Posterior cingulate gyrus (tissue), 11 donors: Measurements from ENCODE around the gene CD2AP.
A peak's percentile ranks its signal among the peaks of the same experiment; 100 is the strongest.
"Not testable (repeated sequence)": the region's sequence is repeated elsewhere in the genome, so short reads cannot be mapped to it uniquely, and the experiment has no call there.

Experiments
- DNase-seq, 10 donors: peaks; one replicate each; pipeline versions ENCODE4 v3.0.0 to v3.0.0-alpha.2; 2020 to 2021; ENCODE audit warnings: mixed read lengths in 3 of 10
- intact Hi-C: fragments of 100-400 bp; cut with DNase I; formaldehyde crosslinking; loops from one replicate; pipeline ENCODE4 v1.15.1; 2023

Gene CD2AP

DNA sequence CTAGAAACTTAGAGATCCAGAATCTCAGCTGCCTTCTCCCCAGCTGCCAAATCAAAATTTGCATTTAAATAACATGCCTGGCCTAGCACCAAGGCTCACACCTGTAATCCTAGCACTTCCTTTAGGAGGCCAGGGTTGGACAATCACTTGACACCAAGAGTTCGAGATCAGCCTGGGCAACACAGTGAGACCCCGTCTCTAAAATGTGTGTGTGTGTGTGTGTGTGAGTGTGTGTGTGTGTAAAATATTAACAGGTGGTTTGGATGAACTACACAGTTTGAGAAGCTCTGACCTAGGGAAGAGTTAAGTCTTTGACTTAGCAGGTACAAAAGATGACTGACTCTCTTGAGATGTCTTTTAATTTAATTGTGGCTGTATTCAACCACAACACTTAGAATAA lies 20.2 kb upstream of the CD2AP start:
- intact Hi-C loops, result no loop called here
- no peak for DNase-seq

DNA sequence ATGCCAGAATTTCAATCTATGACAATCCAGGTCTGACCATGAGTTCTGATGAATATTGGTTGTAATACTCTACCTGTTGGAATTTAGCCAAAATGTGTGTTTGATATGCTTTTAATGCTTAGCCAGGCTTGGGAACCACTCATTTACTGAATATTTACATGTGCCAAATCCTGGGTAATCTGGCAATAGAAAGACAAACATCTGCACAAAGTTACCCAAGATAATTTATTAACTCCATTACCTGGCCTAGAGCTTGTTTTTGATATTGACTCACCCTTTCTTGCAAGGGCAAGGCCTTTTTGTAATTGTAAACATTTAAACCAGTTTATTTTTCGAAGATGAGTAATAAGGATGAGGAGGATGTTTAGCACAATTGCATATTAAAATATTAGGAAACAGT lies 13.5 kb upstream of the CD2AP start:
- no peak for DNase-seq
- intact Hi-C loops, result no loop called here

- DNase-seq, result no peak
- intact Hi-C loops, result no loop called here
Measured at GRCh38 chr6:47465117-47465516, 12.5 kb upstream of the CD2AP start.

- intact Hi-C loops, result no loop called here
- no peak for DNase-seq
Measured at GRCh38 chr6:47471911-47472310, 5.7 kb upstream of the CD2AP start.

DNA sequence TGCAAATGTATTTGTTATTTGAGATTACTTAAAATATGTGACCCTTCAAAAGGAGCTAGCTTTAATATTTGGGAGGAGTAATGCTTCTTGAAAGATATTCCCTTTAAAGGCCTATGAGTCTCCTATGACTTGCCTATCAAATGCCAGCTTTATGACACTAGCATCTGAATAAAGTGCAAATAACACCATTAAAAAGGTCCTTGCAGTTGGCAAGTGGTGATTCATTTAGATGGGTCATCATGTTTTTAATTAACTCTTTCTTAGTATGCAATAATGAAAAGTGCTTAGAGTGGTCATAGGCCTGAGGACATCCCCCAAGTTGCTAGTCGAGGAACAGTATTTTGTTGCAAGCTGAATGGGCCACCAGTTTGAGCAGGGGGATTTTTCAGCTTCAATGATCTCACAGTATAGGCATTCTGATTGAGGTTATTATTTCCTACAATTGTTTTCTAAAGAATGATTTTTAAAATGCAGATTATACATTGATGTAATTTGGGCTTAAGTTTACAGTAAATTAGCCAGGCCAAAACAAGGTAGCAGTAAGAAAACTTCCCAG lies 3.7 kb upstream of the CD2AP start:
- DNase-seq, result no peak
- intact Hi-C loops, result no loop called here

GRCh38 chr6:47475319-47475816 lies 2.2 kb upstream of the CD2AP start:
- intact Hi-C loops, result no loop called here

DNA sequence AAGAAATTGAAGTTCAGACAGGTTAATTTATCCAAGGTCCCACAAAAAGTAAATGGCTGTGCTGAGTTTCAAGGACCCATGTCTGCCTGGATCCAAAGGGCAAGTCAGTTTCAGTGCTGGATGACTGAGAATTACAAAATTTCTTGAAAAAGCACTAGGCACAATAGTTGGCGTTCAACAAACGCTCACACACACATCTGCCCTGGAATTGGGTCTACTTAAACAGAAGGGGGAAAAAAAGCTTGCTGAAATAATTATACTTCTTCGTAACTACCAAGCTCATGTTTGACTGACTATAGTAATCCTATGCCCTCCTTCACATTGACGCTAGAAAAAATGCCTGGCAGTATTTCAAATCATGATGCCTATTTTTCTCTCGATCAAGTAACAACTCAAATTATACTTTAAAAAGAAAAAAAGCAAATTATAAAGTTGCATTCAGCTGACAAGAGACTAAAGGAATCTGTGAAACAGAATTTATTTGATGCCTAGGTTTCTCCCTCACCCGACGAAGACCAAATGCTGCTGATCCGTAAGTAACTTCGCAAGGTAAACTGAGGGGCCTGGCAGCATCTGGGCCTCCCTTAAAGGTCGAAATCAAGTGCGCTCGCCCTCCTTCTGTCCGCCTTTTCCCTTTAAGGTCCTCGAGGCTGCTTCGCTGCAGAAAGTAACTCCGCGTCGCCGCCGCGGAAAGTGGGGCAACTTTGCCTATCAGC lies 650 bp upstream of the CD2AP start:
- intact Hi-C loops, result no loop called here
- no peak for DNase-seq

More at GRCh38 chr6:47475319-47475816, 2.2 kb upstream of the CD2AP start:
- DNase-seq, result no peak

DNA sequence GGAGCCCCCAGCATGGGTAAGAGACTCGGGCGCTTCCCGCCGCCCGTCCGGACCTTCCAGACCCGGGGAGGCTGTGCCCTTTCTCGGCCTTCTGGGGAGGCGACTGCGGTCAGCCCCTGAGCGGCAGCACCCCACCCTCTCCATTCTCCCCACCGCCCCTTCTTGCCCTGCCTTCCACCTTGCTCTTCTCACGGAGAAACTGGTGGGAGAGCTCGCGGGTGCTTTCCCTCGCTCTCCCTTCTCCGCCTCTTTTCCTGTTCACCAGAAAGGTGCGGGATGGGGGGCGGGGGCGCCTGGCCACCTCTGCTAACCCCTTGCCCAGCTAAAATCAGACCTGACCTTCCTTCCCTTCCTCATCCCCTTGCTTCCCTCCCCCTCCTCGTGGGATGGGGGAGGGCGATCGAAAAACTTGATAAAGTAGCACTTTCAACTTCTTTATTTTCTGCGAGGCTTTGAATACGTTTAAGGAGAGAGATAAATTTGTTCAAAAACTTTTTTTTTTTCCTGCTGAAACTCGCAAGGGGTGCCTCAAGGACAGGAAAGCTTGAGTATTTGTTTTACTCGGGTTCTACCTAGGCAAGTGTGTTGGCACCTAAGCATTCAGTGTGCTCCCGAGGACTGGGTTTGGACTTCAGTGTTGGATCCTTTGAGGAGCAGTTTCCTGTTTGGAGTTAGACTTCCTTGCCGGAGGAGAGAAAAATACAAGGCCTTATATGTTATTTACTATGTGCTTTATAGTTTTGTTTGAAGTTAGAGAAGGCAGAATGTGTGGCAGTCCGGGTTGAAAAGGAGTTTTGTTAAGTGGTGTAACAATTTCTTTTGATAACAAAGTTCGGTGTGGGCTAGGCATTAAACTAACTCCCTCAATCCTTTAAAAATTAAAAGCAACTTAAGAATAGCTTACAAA lies 897 bp downstream of the CD2AP start:
- DNase-seq, result peak in 1 of 10 donors; percentile 31
- intact Hi-C loops, result no loop called here

- no peak for DNase-seq
- intact Hi-C loops, result no loop called here
Measured at GRCh38 chr6:47479140-47479508, 1.5 kb downstream of the CD2AP start.

DNA sequence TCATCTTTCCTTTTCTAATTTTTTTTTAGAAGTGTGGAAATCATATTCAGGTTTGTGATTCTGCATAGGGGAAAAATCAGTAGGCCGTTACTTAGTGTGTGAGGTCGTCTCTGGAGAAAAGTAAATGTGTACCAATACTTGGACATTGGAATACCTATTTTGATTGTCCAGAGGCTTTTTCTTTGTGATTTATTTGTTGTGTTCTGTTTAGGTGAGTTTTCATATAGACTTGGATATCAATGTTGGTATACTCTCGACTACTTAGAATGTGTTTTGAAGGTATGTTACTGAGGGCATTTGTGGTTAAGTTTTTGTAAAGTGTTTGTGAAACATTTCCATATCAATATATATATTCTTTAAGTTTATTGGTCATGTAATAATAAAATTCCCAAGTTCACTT lies 2.3 kb downstream of the CD2AP start:
- intact Hi-C loops, result no loop called here
- no peak for DNase-seq

GRCh38 chr6:47481213-47481612 lies 3.6 kb downstream of the CD2AP start:
- intact Hi-C loops, DNase-seq: not testable (repeated sequence)

GRCh38 chr6:47481806-47482205 lies 4.2 kb downstream of the CD2AP start:
- intact Hi-C loops, result no loop called here
- DNase-seq, result no peak

DNA sequence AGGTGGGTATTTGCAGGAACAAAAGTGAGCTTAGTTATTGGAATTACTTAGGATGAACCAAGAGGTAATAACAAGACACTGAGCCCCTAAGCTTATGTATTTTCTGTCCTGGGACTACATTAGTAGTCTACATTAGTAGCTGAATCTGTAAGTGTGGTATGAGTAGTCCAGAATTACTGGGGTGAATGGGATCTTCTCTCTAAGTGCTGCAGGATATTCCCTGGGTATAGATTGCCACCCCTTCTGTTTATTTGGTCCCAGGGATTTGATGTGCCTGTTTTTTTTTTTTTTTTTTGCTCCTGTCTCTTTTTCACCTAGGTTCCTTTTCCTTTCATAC lies 5.9 kb downstream of the CD2AP start:
- no peak for DNase-seq
- intact Hi-C loops, result no loop called here

DNA sequence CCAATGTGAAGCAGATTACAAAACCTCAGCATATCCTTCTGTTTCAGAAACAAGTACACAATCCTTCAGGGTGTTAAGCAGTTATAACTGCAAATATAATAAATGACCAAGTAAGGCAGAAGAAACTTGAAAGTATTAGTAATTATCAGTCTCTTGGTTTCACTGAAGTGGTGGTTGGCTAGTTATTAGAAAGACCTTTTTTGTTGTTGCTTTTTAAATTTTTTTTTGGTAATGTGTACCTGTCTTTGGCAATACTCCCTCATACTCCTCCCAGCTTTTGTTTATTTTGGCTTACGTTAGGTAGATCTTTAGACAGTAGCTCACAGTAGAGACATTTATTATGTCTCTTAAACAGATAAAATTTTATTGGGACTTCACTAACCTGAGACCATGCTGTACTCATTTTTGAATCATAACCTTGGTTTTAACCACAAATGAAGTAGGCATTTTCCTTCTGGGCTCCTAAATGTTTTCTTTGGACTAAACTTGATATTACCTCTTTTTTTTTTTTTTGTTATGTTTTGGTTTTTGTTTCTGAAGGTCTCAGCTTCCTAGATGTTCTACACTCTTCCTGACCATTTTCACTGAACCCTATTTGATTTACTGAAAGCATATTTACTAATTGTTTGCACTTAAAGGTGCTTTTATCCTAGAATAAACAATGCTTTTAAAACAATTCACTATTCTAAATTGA lies 6.4 kb downstream of the CD2AP start:
- intact Hi-C loops, result no loop called here
- no peak for DNase-seq

DNA sequence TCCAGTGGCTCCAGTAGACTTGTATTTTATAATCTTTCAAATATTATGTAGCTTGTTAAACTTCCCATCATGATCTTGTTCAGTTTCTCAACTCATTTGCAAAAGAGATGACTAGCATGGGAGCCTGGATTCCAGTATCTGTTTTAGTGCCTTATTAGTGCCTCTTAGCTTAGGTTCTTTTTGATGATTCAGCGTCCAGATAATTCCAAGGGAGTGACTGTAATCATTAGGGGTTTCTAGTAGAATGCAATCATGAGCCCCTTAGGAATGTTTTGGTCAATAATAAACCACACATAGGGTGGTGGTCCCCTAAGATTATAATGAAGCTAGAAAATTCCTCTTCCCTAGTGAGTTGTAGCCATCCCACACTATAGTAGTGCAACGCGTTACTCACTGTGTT lies 7.0 kb downstream of the CD2AP start:
- no peak for DNase-seq
- intact Hi-C loops, result no loop called here

- DNase-seq, result no peak
- intact Hi-C loops, result no loop called here
Measured at GRCh38 chr6:47485083-47485482, 7.5 kb downstream of the CD2AP start.

- no peak for DNase-seq
- intact Hi-C loops, result no loop called here
Measured at GRCh38 chr6:47485491-47486135, 8.0 kb downstream of the CD2AP start.

DNA sequence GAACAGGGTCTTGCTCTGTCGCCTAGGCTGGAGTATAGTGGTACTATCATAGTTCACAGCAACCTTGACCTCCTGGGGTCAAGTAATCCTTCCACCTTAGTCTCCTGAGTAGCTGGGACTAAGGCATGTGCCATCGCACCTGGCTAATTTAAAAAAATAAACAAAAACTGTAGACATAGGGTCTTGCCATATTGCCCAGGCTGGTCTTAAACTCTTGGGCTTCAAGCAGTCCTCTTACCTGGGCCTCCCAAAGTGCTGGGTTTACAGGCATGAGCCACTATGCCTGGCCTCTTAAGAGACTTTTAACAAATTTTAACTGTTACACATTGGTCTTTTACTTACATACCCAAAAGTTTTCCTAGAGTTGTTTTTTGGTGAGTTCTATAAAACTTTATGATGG lies 12.4 kb downstream of the CD2AP start:
- DNase-seq, result no peak
- intact Hi-C loops, result no loop called here

GRCh38 chr6:47490676-47491075 lies 13.1 kb downstream of the CD2AP start:
- intact Hi-C loops, result no loop called here
- no peak for DNase-seq

GRCh38 chr6:47492355-47492754 lies 14.8 kb downstream of the CD2AP start:
- DNase-seq, result no peak
- intact Hi-C loops, result no loop called here

DNA sequence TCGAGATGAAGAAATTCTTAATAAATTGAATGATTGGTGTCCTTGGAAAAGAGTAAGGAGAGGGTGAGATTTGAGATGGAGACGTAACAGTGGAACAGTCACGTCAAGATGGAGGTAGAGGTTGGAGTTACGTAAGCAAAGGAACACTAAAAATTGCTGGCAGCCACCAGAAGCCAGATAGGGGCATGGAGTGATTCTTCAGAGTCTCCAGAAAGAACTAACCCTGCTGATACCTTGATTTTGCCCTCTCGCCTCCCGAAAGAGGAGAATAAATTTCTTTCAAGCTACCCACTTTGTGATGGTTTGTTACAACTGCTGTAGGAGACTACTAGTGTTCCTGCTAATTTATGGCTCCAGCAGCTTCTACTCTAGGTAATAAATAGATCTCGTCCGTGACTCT lies 17.6 kb downstream of the CD2AP start:
- intact Hi-C loops, result no loop called here
- no peak for DNase-seq
